Measurements from ENCODE around the gene CFAP410.

The CFAP410 gene

GRCh38 chr21:44331650-44332307 lies 7.4 kb downstream of the CFAP410 start:
- TF ChIP-seq CREB5 (CRISPR knock-in tag; IDR thresholded peaks at IDR 0.05; ENCODE audit: low read depth): no peak
- TF ChIP-seq, protein P1, sequence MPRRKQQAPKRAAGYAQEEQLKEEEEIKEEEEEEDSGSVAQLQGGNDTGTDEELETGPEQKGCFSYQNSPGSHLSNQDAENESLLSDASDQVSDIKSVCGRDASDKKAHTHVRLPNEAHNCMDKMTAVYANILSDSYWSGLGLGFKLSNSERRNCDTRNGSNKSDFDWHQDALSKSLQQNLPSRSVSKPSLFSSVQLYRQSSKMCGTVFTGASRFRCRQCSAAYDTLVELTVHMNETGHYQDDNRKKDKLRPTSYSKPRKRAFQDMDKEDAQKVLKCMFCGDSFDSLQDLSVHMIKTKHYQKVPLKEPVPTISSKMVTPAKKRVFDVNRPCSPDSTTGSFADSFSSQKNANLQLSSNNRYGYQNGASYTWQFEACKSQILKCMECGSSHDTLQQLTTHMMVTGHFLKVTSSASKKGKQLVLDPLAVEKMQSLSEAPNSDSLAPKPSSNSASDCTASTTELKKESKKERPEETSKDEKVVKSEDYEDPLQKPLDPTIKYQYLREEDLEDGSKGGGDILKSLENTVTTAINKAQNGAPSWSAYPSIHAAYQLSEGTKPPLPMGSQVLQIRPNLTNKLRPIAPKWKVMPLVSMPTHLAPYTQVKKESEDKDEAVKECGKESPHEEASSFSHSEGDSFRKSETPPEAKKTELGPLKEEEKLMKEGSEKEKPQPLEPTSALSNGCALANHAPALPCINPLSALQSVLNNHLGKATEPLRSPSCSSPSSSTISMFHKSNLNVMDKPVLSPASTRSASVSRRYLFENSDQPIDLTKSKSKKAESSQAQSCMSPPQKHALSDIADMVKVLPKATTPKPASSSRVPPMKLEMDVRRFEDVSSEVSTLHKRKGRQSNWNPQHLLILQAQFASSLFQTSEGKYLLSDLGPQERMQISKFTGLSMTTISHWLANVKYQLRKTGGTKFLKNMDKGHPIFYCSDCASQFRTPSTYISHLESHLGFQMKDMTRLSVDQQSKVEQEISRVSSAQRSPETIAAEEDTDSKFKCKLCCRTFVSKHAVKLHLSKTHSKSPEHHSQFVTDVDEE (CRISPR knock-in tag; IDR thresholded peaks at IDR 0.05): no peak
- TF ChIP-seq, protein P2, sequence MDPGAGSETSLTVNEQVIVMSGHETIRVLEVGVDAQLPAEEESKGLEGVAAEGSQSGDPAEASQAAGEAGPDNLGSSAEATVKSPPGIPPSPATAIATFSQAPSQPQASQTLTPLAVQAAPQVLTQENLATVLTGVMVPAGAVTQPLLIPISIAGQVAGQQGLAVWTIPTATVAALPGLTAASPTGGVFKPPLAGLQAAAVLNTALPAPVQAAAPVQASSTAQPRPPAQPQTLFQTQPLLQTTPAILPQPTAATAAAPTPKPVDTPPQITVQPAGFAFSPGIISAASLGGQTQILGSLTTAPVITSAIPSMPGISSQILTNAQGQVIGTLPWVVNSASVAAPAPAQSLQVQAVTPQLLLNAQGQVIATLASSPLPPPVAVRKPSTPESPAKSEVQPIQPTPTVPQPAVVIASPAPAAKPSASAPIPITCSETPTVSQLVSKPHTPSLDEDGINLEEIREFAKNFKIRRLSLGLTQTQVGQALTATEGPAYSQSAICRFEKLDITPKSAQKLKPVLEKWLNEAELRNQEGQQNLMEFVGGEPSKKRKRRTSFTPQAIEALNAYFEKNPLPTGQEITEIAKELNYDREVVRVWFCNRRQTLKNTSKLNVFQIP (CRISPR knock-in tag; IDR thresholded peaks at IDR 0.05; ENCODE audit: borderline replicate concordance, low read depth): no peak
- no peak for TF ChIP-seq RARB (CRISPR knock-in tag; IDR thresholded peaks at IDR 0.05)
- TF ChIP-seq OSR1 (CRISPR knock-in tag; IDR thresholded peaks at IDR 0.05): no peak
- TF ChIP-seq ISL1 (CRISPR knock-in tag; IDR thresholded peaks at IDR 0.05): no peak
- TF ChIP-seq ZNF8 (CRISPR knock-in tag; IDR thresholded peaks at IDR 0.05): no peak
- TF ChIP-seq PPARA (CRISPR knock-in tag; IDR thresholded peaks at IDR 0.05; ENCODE audit: borderline replicate concordance): no peak
- no peak for TF ChIP-seq ZFP3 (CRISPR knock-in tag; IDR thresholded peaks at IDR 0.05)
- TF ChIP-seq PATZ1 (CRISPR knock-in tag; IDR thresholded peaks at IDR 0.05; ENCODE audit: borderline replicate concordance): no peak
- no peak for TF ChIP-seq GLIS3 (CRISPR knock-in tag; IDR thresholded peaks at IDR 0.05)
- no peak for TF ChIP-seq ARNTL (CRISPR knock-in tag; IDR thresholded peaks at IDR 0.05; ENCODE audit: borderline replicate concordance, low read depth)
- no peak for TF ChIP-seq SNAI2 (CRISPR knock-in tag; IDR thresholded peaks at IDR 0.05)
- TF ChIP-seq BACH2 (CRISPR knock-in tag; IDR thresholded peaks at IDR 0.05; ENCODE audit: borderline replicate concordance): no peak
- TF ChIP-seq TCF4 (CRISPR knock-in tag; IDR thresholded peaks at IDR 0.05; ENCODE audit: borderline replicate concordance): no peak
- TF ChIP-seq ZNF70 (CRISPR knock-in tag; IDR thresholded peaks at IDR 0.05): no peak
- TF ChIP-seq ESRRG (CRISPR knock-in tag; IDR thresholded peaks at IDR 0.05): no peak
- TF ChIP-seq ZFP30 (CRISPR knock-in tag; IDR thresholded peaks at IDR 0.05): no peak
- TF ChIP-seq, protein P3, sequence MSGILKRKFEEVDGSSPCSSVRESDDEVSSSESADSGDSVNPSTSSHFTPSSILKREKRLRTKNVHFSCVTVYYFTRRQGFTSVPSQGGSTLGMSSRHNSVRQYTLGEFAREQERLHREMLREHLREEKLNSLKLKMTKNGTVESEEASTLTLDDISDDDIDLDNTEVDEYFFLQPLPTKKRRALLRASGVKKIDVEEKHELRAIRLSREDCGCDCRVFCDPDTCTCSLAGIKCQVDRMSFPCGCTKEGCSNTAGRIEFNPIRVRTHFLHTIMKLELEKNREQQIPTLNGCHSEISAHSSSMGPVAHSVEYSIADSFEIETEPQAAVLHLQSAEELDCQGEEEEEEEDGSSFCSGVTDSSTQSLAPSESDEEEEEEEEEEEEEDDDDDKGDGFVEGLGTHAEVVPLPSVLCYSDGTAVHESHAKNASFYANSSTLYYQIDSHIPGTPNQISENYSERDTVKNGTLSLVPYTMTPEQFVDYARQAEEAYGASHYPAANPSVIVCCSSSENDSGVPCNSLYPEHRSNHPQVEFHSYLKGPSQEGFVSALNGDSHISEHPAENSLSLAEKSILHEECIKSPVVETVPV (CRISPR knock-in tag; IDR thresholded peaks at IDR 0.05): no peak
- ATAC-seq: no peak; the same call in 2 of the 3 replicates

DNA sequence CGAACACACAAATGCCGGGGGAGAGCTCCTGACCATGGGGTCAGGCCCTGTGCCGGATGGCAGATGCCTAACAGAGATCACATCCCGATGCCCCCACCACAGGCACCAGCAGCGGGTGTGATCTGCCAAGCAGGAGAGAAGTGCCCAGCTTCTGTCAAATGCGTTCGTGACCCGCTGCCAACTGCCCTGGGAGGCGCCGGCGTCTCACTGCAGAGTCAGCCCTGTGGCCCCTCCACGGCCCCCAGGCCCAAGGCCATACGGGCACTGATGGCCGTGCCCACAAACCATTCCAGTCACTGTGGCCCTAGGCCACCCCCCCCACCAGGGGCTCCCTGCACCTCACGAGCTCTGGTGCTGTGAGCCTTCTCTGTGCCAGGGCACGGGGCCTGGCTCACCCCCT lies 8.0 kb downstream of the CFAP410 start:
- ATAC-seq: no peak
- TF ChIP-seq RARB (CRISPR knock-in tag; IDR thresholded peaks at IDR 0.05): no peak
- no peak for TF ChIP-seq CREB5 (CRISPR knock-in tag; IDR thresholded peaks at IDR 0.05; ENCODE audit: low read depth)
- no peak for TF ChIP-seq ZNF8 (CRISPR knock-in tag; IDR thresholded peaks at IDR 0.05)
- TF ChIP-seq TOX (CRISPR knock-in tag; IDR thresholded peaks at IDR 0.05; ENCODE audit: borderline replicate concordance): no peak
- TF ChIP-seq, protein P2 (CRISPR knock-in tag; IDR thresholded peaks at IDR 0.05; ENCODE audit: borderline replicate concordance, low read depth): no peak
- no peak for TF ChIP-seq ESRRG (CRISPR knock-in tag; IDR thresholded peaks at IDR 0.05)
- no peak for TF ChIP-seq PPARA (CRISPR knock-in tag; IDR thresholded peaks at IDR 0.05; ENCODE audit: borderline replicate concordance)
- no peak for TF ChIP-seq ZC3H10 (CRISPR knock-in tag; IDR thresholded peaks at IDR 0.05)
